Caco-2 (cell line): ENCODE data around the gene ATP6V0C. TPM values are rescaled to one million over a fixed set of nuclear protein-coding genes. Genes with fewer than 3 reads are reported as not detected.

Experiments
- BruUV-seq: library from RNA; stranded (reverse); fragments of 400-500 nt; replicated peaks from 2 replicates; lab custom pipeline; 2021; lab: Mats Ljungman, UMichigan
- CTCF ChIA-PET: fragments of 300-600 bp; sonication (Branson Sonifier 250); formaldehyde crosslinking; loops from one replicate; lab custom pipeline; 2022; ENCODE audit warnings: antibody characterized with exemption; lab: Charles Lee
- POLR2A ChIA-PET: fragments of 300-600 bp; sonication (Branson Sonifier 250); formaldehyde crosslinking; loops from one replicate; lab custom pipeline; 2022; ENCODE audit warnings: antibody characterized with exemption; lab: Charles Lee
- DNase-seq, 2 experiments: peaks; one replicate each; pipeline versions ENCODE4 v3.0.0 to v3.0.0-alpha.2; 2020 to 2022
- H3K27me3 ChIP-seq: replicated peaks from 2 replicates; pipeline ENCODE4 v1.6.0; 2011; ENCODE audit warnings: low read length; ENCODE audit not compliant: control insufficient read depth, insufficient read depth
- H3K36me3 ChIP-seq: 2 replicates; pipeline ENCODE4 v1.5.1; 2011; ENCODE audit warnings: low read length; ENCODE audit not compliant: control insufficient read depth, insufficient read depth
- H3K4me1 ChIP-seq: fragments of 250-450 bp; sonication (Bioruptor Pico); 2 replicates; pipeline ENCODE4 v1.5.1; 2020; ENCODE audit warnings: mild to moderate bottlenecking
- H3K4me3 ChIP-seq: 2 replicates; pipeline ENCODE4 v1.5.1; 2011; ENCODE audit warnings: low read depth, mild to moderate bottlenecking, control low read depth, low read length
- H3K9me3 ChIP-seq: fragments of 250-450 bp; sonication (Bioruptor Pico); 2 replicates; pipeline ENCODE4 v1.5.1; 2020; ENCODE audit warnings: mild to moderate bottlenecking, moderate library complexity
- H3K27ac Mint-ChIP-seq: one replicate; pipeline ENCODE4 v1.8.0; 2022; ENCODE audit warnings: mixed read lengths; ENCODE audit not compliant: unreplicated experiment
- H3K27me3 Mint-ChIP-seq: one replicate; pipeline ENCODE4 v1.8.0; 2022; ENCODE audit warnings: mixed read lengths; ENCODE audit not compliant: insufficient read depth, unreplicated experiment
- H3K36me3 Mint-ChIP-seq: one replicate; pipeline ENCODE4 v1.8.0; 2022; ENCODE audit warnings: mild to moderate bottlenecking, mixed read lengths; ENCODE audit not compliant: insufficient read depth, unreplicated experiment
- H3K4me1 Mint-ChIP-seq: one replicate; pipeline ENCODE4 v1.8.0; 2022; ENCODE audit warnings: low read depth, mixed read lengths; ENCODE audit not compliant: unreplicated experiment
- H3K4me3 Mint-ChIP-seq: one replicate; pipeline ENCODE4 v1.8.0; 2022; ENCODE audit warnings: mild to moderate bottlenecking, moderate library complexity, mixed read lengths; ENCODE audit not compliant: unreplicated experiment
- H3K9me3 Mint-ChIP-seq: one replicate; pipeline ENCODE4 v1.8.0; 2022; ENCODE audit warnings: mixed read lengths; ENCODE audit not compliant: unreplicated experiment
- intact Hi-C: fragments of 100-400 bp; cut with micrococcal nuclease; formaldehyde crosslinking; loops from one replicate; pipeline ENCODE4 v1.10.0; 2022; ENCODE audit not compliant: unreplicated experiment
- total RNA-seq: library from RNA; stranded (reverse); gene quantifications from 2 replicates; pipeline ENCODE4 v1.2.3, GENCODE V29; 2022
- TF ChIP-seq, protein P1 (sequence below), 2 experiments: fragments of 200-600 bp in 1 of 2; IDR thresholded peaks; 1 replicate in 1 of 2; 2 replicates in 1 of 2; pipeline versions ENCODE4 v1.5.1 to v1.8.0; 2011 to 2022; ENCODE audit warnings: antibody characterized with exemption in 1 of 2, control low read depth in 1 of 2, inconsistent platforms in 1 of 2, low read depth in 1 of 2, low read length in 1 of 2, mild to moderate bottlenecking in 1 of 2, moderate library complexity in 1 of 2; ENCODE audit not compliant: insufficient read depth in 1 of 2, severe bottlenecking in 1 of 2, unreplicated experiment in 1 of 2

The ATP6V0C gene
- total RNA-seq, 1 experiment from 2014 or later = 200 TPM

DNA sequence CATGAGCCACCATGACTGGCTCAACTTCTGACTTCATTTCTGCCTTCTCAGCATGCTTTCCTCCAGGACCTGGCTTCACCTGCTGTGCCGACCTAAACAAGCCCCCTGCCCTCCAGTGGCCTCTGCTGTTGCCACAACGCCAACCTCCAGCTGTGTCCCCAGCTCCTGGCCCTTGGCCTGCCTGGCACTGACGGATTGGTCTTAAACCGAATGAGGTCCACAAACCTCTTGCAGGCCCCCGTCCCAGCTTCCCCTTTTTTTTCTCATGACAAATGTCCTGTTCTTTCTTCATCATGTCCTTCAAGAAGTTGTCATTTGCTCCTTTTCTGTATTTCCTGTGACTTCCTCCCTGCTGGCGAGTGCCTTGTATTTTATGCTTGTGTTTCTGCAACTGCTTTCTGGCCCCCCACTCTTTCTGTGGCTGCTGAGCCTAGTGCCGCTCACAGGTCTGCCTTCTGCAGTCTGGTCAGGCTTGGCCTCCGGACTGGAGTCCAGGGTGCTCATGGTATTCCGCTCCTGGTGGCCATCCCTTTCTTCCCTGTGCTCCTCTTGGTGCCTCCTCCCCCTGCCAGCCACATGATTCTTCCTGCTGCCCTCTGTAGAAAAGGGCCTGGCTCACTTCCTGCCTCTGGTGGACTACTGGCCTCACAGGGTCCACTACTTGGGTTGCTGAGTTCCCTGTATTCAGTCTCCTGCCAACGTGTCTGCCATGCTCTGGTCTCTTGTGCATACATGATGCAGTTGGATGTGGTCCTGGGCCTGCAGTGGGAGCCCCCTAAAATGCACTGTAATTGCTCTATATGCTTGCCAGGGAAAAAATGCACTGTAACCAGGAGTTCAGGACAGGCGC, 2.9 kb downstream of the ATP6V0C start:
- peaks cover 32% of the 10 kb centered on the region for H3K4me1 Mint-ChIP-seq
- H3K4me3 Mint-ChIP-seq = peak overlapping the region; percentile 86
- Histone ChIP-seq H3K9me3 (no peaks in the 10 kb centered on the region), H3K27me3 (no peaks in the 10 kb centered on the region), H3K4me3 (no peak overlapping the region), H3K4me1 (peaks cover 29% of the 10 kb centered on the region), H3K36me3 (peaks cover 3% of the 10 kb centered on the region)
- TF ChIP-seq, protein P1, sequence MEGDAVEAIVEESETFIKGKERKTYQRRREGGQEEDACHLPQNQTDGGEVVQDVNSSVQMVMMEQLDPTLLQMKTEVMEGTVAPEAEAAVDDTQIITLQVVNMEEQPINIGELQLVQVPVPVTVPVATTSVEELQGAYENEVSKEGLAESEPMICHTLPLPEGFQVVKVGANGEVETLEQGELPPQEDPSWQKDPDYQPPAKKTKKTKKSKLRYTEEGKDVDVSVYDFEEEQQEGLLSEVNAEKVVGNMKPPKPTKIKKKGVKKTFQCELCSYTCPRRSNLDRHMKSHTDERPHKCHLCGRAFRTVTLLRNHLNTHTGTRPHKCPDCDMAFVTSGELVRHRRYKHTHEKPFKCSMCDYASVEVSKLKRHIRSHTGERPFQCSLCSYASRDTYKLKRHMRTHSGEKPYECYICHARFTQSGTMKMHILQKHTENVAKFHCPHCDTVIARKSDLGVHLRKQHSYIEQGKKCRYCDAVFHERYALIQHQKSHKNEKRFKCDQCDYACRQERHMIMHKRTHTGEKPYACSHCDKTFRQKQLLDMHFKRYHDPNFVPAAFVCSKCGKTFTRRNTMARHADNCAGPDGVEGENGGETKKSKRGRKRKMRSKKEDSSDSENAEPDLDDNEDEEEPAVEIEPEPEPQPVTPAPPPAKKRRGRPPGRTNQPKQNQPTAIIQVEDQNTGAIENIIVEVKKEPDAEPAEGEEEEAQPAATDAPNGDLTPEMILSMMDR (IDR thresholded peaks at IDR 0.05; ENCODE audit: insufficient read depth in 1 of 2, low read depth in 1 of 2, low read length in 1 of 2, severe bottlenecking in 1 of 2, unreplicated experiment in 1 of 2) = no peak
- H3K9me3 Mint-ChIP-seq = no peaks in the 10 kb centered on the region
- intact Hi-C loops = no loop called here
- no peak for DNase-seq
- no peaks in the 10 kb centered on the region for H3K27me3 Mint-ChIP-seq
- ChIA-PET CTCF (no interaction called here), POLR2A (no interaction called here)
- peaks cover 72% of the 10 kb centered on the region for H3K36me3 Mint-ChIP-seq
- BruUV-seq = no TSS peak
- H3K27ac Mint-ChIP-seq = peak overlapping the region; percentile 87

DNA sequence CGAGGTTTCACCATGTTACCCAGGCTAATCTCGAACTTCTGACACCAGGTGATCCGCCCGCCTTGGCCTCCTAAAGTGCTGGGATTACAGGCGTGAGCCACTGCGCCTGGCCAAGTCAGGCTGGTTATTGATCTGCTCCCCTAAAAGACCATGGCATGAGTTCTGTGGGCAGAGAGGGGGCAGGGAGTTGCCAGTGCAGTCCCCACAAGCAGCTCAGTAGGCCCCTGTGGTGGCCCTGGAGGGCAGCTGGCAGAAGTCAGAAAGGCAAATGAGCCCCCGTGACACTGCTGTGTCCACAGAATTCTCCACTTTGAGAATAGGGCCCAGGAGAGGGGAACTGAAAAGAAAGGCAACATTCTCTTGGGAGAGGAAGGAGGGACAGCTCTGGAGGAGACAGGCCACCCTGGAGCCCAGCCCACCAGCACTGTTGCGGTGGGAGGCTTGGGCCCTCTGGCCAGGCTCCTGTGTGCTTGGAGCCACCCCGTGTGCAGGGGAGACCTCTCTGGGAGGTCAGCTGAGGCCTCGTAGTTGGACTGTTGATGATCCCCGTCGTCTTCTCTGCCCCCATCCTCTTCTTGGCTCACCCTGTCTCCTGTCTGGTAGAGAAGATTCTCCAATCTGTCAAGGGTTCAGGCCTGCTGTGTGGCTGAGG, 4.3 kb downstream of the ATP6V0C start:
- Histone ChIP-seq H3K9me3 (no peaks in the 10 kb centered on the region), H3K27me3 (no peaks in the 10 kb centered on the region), H3K4me3 (no peak overlapping the region), H3K4me1 (peaks cover 23% of the 10 kb centered on the region), H3K36me3 (peaks cover 3% of the 10 kb centered on the region)
- H3K4me1 Mint-ChIP-seq = peaks cover 32% of the 10 kb centered on the region
- CTCF ChIA-PET = no interaction called here
- H3K36me3 Mint-ChIP-seq = peaks cover 68% of the 10 kb centered on the region
- H3K9me3 Mint-ChIP-seq = no peaks in the 10 kb centered on the region
- no TSS peak for BruUV-seq
- H3K4me3 Mint-ChIP-seq = no peak overlapping the region
- POLR2A ChIA-PET = no interaction called here
- no peak for DNase-seq
- peak overlapping the region; percentile 87 for H3K27ac Mint-ChIP-seq
- H3K27me3 Mint-ChIP-seq = no peaks in the 10 kb centered on the region
- intact Hi-C loops = no loop called here
- TF ChIP-seq, protein P1 (IDR thresholded peaks at IDR 0.05; ENCODE audit: insufficient read depth in 1 of 2, low read depth in 1 of 2, low read length in 1 of 2, severe bottlenecking in 1 of 2, unreplicated experiment in 1 of 2) = no peak

GRCh38 chr16:2518823-2519710, 5.3 kb downstream of the ATP6V0C start:
- TF ChIP-seq, protein P1 (IDR thresholded peaks at IDR 0.05; ENCODE audit: insufficient read depth in 1 of 2, low read depth in 1 of 2, low read length in 1 of 2, severe bottlenecking in 1 of 2, unreplicated experiment in 1 of 2) = no peak
- H3K9me3 ChIP-seq = no peaks in the 10 kb centered on the region
- DNase-seq = no peak
- H3K27me3 ChIP-seq = no peaks in the 10 kb centered on the region
- no peaks in the 10 kb centered on the region for H3K9me3 Mint-ChIP-seq
- peak overlapping the region; percentile 87 for H3K4me3 Mint-ChIP-seq
- intact Hi-C loops = no loop called here
- H3K4me1 ChIP-seq = peaks cover 32% of the 10 kb centered on the region
- peaks cover 68% of the 10 kb centered on the region for H3K36me3 Mint-ChIP-seq
- no TSS peak for BruUV-seq
- H3K4me3 ChIP-seq = no peak overlapping the region
- no peaks in the 10 kb centered on the region for H3K27me3 Mint-ChIP-seq
- CTCF ChIA-PET = interaction anchor here (1.4 kb wide), 1 partner anchor 13 kb away, joined by 4 read pairs; no protein-coding TSS in a partner anchor
- POLR2A ChIA-PET = no interaction called here
- peaks cover 5% of the 10 kb centered on the region for H3K36me3 ChIP-seq
- H3K27ac Mint-ChIP-seq = peak overlapping the region; percentile 89
- peaks cover 39% of the 10 kb centered on the region for H3K4me1 Mint-ChIP-seq
